ENCODE measurements around the gene PCSK2.

The PCSK2 gene

GRCh38 chr20:17481661-17482060 is 254.8 kb downstream of the PCSK2 start:
- DNase-seq (ENCODE audit: low spot score) = no peak

GRCh38 chr20:17482536-17482935 is 255.7 kb downstream of the PCSK2 start:
- no peak for DNase-seq (ENCODE audit: low spot score)

GRCh38 chr20:17485017-17485416 is 258.2 kb downstream of the PCSK2 start:
- DNase-seq (ENCODE audit: low spot score) = no peak

GRCh38 chr20:17488916-17489600 is 262.2 kb downstream of the PCSK2 start:
- DNase-seq (ENCODE audit: low spot score) = no peak

DNA sequence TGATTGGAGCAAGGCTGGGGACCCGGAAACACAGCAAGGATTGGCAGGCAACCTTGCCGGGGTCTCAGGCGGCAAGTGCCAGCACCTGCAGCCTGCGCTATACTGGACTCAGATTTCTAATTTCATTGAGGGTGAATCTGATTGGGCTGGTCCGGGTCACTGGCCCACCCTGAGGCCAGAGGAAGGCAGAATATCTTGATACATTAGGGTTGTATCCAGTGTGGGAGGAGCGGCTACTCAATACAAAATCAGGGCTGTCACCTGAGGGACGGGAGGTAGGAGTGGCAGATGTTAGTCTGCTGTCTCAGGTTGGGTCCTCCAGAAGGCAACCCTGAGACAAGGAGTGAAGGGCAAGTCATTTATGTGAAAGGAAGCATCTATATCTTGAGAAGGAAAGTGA is 263.7 kb downstream of the PCSK2 start:
- DNase-seq (ENCODE audit: low spot score) = no peak

DNA sequence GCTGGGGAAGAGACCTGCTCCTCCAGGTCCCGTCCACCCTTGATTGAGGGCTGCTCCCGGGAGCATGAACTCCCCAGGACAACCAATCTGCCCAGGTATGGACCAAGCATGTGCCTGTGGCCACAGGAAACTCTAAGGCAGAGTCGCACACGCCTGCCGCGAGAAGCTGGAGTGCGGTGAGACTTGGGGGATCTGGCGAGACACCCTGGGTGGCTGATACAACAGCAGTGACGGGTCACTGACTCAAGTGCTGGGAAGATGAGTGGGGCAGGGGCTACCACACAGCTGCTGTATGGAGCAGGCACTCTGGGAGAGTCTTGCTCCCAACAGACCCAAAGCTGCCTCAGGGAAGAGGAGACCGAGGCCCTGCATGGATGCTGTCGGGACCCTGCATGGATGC is 264.2 kb downstream of the PCSK2 start:
- DNase-seq (ENCODE audit: low spot score) = no peak

- no peak for DNase-seq (ENCODE audit: low spot score)
These were observed 264.6 kb downstream of the PCSK2 start for GRCh38 chr20:17491488-17491887.

DNA sequence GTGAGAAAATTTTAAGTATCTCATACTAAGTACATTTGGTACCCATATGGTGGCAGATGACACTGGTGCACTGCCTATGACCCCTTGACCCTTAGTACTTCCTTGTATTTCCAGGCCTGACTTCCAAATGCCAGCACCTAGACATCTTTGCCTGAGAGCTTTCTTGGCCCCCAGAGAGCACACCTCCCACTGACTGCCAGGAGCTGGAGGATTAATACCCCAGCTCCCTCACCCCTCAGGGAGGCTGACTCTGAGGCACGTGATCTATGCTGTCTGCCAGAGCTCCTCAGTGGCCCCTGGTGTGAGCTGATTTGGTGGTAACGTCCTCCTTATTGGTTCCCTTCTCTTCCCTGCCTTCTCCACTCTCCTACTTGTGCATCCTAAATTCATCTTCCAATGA is 266.3 kb downstream of the PCSK2 start:
- no peak for DNase-seq (ENCODE audit: low spot score)

GRCh38 chr20:17494201-17494600 is 267.4 kb downstream of the PCSK2 start:
- DNase-seq (ENCODE audit: low spot score) = no peak

- no peak for DNase-seq (ENCODE audit: low spot score)
These were observed 269.0 kb downstream of the PCSK2 start for GRCh38 chr20:17495826-17496225.

- DNase-seq (ENCODE audit: low spot score) = no peak
These were observed 271.2 kb downstream of the PCSK2 start for GRCh38 chr20:17497821-17498580.

DNA sequence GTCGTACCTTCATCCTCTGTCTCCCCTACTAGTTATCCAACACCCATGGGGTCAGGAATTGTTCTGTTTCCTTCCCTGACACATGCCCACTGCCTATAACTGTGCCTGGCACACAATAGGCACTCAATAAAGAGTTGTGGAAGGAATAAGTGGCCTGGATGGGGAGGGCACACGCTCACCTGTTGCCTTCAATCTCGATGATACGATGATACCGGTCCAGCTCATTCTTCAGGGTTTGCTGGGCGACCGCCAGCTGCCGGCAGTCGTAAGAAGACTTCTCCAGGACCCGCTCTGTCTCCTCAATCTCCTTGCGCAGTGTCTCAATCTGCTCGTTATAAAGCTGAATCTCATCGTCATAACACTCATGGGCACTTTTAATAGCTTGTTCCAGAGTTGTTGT is 271.8 kb downstream of the PCSK2 start:
- DNase-seq (ENCODE audit: low spot score) = no peak

DNA sequence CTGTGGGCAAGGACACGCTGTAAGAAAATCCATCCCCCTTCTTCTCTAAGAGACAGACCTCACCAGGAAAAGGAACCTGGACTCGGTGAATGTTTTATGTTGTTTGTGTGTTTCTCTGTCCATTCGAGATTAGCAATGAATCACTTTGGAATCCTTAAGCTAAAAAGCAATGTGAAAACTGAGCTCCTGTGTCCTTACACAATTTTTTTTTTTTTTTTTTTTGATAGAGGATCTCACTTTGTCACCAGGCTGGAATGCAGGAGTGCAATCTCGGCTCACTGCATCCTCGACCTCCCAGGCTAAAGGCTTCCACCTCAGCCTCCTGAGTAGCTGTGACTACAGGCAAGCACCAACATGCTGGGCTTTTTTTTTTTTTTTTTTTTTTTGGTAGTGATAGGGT is 272.2 kb downstream of the PCSK2 start:
- DNase-seq (ENCODE audit: low spot score) = no peak

DNA sequence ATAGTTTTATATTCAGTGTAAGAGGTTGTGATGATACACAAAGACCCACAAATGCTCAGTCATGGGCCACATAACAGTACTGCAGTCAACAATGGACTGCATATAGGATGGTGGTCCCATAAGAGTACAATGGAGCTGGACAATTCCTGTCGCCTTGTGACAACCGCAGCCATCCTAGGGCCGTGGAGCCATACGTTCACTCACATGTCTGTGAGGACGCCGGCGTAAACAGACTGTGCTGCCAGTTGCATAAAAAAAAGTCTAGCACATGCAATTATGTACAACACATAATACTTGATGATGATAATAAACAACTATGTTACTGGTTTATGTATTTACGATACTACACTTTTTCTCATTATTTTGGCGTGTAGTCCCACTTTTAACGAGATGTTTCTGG is 273.4 kb downstream of the PCSK2 start:
- DNase-seq (ENCODE audit: low spot score) = no peak

DNA sequence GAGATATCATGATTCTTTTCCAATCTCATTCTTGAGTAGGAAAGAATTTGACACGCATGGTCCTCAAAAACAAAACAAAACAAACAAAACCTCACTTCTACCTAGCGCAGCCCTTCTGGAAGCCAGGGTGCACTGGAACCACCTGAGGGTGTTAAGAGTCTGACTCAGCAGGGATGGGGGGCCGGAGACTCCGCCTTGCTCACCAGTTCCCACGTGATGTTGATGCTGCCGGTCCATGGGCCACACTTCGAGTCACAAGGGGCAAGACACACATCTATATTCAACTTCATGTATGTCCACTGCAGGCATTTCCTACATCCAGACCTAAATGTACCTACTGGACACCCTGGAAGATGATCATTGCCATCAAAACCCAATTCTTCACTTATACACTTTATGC is 274.0 kb downstream of the PCSK2 start:
- DNase-seq (ENCODE audit: low spot score) = no peak

GRCh38 chr20:17501701-17502100 is 274.9 kb downstream of the PCSK2 start:
- no peak for DNase-seq (ENCODE audit: low spot score)

GRCh38 chr20:17502105-17502504 is 275.3 kb downstream of the PCSK2 start:
- DNase-seq (ENCODE audit: low spot score) = no peak

GRCh38 chr20:17503301-17504065 is 276.6 kb downstream of the PCSK2 start:
- no peak for DNase-seq (ENCODE audit: low spot score)

- DNase-seq (ENCODE audit: low spot score) = no peak
These were observed 277.4 kb downstream of the PCSK2 start for GRCh38 chr20:17504066-17504897.

DNA sequence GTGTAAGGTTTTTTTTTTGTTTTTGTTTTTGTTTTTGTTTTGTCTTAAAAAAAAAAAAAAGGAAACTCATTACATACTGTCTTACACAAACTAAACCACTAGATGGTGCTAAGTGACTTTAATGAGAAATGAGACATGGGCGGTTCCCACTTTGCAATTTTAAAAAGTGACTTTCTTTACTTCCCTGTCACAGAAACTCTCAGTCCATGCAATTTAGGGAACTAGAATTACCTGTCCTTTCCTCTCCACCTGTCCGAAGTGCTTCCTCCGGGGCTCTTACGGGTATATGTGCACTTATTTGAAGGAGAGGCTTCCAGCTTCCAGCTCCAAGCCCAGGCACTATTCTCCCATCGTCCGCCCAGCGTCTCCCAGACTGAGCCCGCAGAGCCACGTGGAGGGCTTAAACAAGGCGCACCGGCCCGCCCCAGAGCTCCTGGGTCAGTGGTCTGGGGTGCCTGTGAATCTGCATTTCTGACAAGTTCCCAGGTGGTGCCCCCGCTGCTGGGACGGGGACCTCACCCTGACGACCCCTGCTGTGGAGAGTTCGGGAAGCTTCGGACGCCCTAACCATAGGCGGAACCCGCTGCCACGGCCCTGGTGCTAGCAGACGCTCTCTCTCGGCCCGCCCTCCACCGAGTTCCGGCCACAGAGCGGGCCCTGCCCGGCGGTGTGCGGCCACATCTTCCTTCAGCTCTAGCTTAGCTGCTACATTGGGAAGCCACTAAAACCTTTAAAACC is 278.2 kb downstream of the PCSK2 start:
- peak; percentile 69 for DNase-seq (ENCODE audit: low spot score)
